Mesothelial cell of epicardium (in vitro differentiated cells): ENCODE results near the gene MALAT1. TPM values are rescaled to one million over a fixed set of nuclear protein-coding genes. Genes with fewer than 3 reads are reported as not detected.
A peak's percentile ranks its signal among the peaks of the same experiment; 100 is the strongest.
"Not testable (repeated sequence)": the region's sequence is repeated elsewhere in the genome, so short reads cannot be mapped to it uniquely, and the experiment has no call there.

Source experiments
- DNase-seq, 2 experiments: peaks; one replicate each; pipeline ENCODE4 v3.0.0; 2021; ENCODE audit warnings: low spot score in 2 of 2; ENCODE audit not compliant: unreplicated experiment in 2 of 2
- H3K27ac Mint-ChIP-seq: 2 replicates; pipeline ENCODE4 v1.8.0; 2021; ENCODE audit warnings: mixed read lengths
- H3K27me3 Mint-ChIP-seq: 2 replicates; pipeline ENCODE4 v1.8.0; 2021; ENCODE audit warnings: low read depth, mixed read lengths
- H3K36me3 Mint-ChIP-seq: 2 replicates; pipeline ENCODE4 v1.8.0; 2021; ENCODE audit warnings: mixed read lengths
- H3K4me1 Mint-ChIP-seq: 2 replicates; pipeline ENCODE4 v1.8.0; 2021; ENCODE audit warnings: mixed read lengths
- H3K4me3 Mint-ChIP-seq: 2 replicates; pipeline ENCODE4 v1.8.0; 2021; ENCODE audit warnings: mild to moderate bottlenecking, moderate library complexity, mixed read lengths
- H3K9me3 Mint-ChIP-seq: 2 replicates; pipeline ENCODE4 v1.8.0; 2021; ENCODE audit warnings: mixed read lengths
- total RNA-seq: library from RNA; stranded (reverse); gene quantifications from 3 replicates; pipeline ENCODE4 v1.2.1, GENCODE V29; 2021
- TF ChIP-seq, protein P1 (sequence below): fragments of 200-600 bp; sonication (generic); IDR thresholded peaks from one replicate; pipeline ENCODE4 v1.5.0; 2021; ENCODE audit warnings: antibody characterized with exemption; ENCODE audit not compliant: unreplicated experiment

MALAT1 gene
- total RNA-seq, 1 donor from 2014 or later: 16,172 TPM

DNA sequence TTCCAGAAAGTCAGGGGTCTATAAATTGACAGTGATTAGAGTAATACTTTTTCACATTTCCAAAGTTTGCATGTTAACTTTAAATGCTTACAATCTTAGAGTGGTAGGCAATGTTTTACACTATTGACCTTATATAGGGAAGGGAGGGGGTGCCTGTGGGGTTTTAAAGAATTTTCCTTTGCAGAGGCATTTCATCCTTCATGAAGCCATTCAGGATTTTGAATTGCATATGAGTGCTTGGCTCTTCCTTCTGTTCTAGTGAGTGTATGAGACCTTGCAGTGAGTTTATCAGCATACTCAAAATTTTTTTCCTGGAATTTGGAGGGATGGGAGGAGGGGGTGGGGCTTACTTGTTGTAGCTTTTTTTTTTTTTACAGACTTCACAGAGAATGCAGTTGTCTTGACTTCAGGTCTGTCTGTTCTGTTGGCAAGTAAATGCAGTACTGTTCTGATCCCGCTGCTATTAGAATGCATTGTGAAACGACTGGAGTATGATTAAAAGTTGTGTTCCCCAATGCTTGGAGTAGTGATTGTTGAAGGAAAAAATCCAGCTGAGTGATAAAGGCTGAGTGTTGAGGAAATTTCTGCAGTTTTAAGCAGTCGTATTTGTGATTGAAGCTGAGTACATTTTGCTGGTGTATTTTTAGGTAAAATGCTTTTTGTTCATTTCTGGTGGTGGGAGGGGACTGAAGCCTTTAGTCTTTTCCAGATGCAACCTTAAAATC is 5.3 kb downstream of the MALAT1 start:
- DNase-seq: no peak
- H3K27ac Mint-ChIP-seq: peak overlapping the region; percentile 92
- peaks cover 38% of the 10 kb centered on the region for H3K36me3 Mint-ChIP-seq
- H3K4me1 Mint-ChIP-seq: peaks cover 38% of the 10 kb centered on the region
- TF ChIP-seq, protein P1, sequence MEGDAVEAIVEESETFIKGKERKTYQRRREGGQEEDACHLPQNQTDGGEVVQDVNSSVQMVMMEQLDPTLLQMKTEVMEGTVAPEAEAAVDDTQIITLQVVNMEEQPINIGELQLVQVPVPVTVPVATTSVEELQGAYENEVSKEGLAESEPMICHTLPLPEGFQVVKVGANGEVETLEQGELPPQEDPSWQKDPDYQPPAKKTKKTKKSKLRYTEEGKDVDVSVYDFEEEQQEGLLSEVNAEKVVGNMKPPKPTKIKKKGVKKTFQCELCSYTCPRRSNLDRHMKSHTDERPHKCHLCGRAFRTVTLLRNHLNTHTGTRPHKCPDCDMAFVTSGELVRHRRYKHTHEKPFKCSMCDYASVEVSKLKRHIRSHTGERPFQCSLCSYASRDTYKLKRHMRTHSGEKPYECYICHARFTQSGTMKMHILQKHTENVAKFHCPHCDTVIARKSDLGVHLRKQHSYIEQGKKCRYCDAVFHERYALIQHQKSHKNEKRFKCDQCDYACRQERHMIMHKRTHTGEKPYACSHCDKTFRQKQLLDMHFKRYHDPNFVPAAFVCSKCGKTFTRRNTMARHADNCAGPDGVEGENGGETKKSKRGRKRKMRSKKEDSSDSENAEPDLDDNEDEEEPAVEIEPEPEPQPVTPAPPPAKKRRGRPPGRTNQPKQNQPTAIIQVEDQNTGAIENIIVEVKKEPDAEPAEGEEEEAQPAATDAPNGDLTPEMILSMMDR: no peak
- H3K4me3 Mint-ChIP-seq: no peak overlapping the region
- H3K9me3 Mint-ChIP-seq: no peaks in the 10 kb centered on the region
- H3K27me3 Mint-ChIP-seq: no peaks in the 10 kb centered on the region

DNA sequence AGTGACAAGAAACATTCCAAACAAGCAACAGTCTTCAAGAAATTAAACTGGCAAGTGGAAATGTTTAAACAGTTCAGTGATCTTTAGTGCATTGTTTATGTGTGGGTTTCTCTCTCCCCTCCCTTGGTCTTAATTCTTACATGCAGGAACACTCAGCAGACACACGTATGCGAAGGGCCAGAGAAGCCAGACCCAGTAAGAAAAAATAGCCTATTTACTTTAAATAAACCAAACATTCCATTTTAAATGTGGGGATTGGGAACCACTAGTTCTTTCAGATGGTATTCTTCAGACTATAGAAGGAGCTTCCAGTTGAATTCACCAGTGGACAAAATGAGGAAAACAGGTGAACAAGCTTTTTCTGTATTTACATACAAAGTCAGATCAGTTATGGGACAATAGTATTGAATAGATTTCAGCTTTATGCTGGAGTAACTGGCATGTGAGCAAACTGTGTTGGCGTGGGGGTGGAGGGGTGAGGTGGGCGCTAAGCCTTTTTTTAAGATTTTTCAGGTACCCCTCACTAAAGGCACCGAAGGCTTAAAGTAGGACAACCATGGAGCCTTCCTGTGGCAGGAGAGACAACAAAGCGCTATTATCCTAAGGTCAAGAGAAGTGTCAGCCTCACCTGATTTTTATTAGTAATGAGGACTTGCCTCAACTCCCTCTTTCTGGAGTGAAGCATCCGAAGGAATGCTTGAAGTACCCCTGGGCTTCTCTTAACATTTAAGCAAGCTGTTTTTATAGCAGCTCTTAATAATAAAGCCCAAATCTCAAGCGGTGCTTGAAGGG is 6.0 kb downstream of the MALAT1 start:
- H3K9me3 Mint-ChIP-seq: no peaks in the 10 kb centered on the region
- no peaks in the 10 kb centered on the region for H3K27me3 Mint-ChIP-seq
- H3K4me3 Mint-ChIP-seq: no peak overlapping the region
- H3K4me1 Mint-ChIP-seq: peaks cover 38% of the 10 kb centered on the region
- peaks cover 38% of the 10 kb centered on the region for H3K36me3 Mint-ChIP-seq
- H3K27ac Mint-ChIP-seq: peak overlapping the region; percentile 92
- TF ChIP-seq, protein P1: no peak
- DNase-seq: no peak

DNA sequence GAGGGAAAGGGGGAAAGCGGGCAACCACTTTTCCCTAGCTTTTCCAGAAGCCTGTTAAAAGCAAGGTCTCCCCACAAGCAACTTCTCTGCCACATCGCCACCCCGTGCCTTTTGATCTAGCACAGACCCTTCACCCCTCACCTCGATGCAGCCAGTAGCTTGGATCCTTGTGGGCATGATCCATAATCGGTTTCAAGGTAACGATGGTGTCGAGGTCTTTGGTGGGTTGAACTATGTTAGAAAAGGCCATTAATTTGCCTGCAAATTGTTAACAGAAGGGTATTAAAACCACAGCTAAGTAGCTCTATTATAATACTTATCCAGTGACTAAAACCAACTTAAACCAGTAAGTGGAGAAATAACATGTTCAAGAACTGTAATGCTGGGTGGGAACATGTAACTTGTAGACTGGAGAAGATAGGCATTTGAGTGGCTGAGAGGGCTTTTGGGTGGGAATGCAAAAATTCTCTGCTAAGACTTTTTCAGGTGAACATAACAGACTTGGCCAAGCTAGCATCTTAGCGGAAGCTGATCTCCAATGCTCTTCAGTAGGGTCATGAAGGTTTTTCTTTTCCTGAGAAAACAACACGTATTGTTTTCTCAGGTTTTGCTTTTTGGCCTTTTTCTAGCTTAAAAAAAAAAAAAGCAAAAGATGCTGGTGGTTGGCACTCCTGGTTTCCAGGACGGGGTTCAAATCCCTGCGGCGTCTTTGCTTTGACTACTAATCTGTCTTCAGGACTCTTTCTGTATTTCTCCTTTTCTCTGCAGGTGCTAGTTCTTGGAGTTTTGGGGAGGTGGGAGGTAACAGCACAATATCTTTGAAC is 6.8 kb downstream of the MALAT1 start:
- H3K4me1 Mint-ChIP-seq: peaks cover 41% of the 10 kb centered on the region
- TF ChIP-seq, protein P1: no peak
- no peaks in the 10 kb centered on the region for H3K9me3 Mint-ChIP-seq
- H3K4me3 Mint-ChIP-seq: no peak overlapping the region
- no peaks in the 10 kb centered on the region for H3K27me3 Mint-ChIP-seq
- no peak for DNase-seq
- H3K27ac Mint-ChIP-seq: peak overlapping the region; percentile 92
- peaks cover 38% of the 10 kb centered on the region for H3K36me3 Mint-ChIP-seq

DNA sequence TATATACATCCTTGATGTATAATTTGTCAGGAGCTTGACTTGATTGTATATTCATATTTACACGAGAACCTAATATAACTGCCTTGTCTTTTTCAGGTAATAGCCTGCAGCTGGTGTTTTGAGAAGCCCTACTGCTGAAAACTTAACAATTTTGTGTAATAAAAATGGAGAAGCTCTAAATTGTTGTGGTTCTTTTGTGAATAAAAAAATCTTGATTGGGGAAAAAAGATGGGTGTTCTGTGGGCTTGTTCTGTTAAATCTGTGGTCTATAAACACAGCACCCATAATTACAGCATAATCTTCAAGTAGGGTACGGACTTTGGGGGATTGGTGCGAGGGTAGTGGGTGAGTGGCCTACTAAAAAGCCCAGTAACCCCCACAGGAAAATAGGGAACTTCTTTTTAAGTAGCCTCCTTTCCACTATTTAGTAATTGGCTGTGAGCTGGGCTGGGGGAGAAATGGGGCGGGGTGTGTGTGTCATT is 7.5 kb downstream of the MALAT1 start:
- Mint-ChIP-seq H3K4me3 (no peak overlapping the region), H3K4me1 (peaks cover 41% of the 10 kb centered on the region), H3K9me3 (no peaks in the 10 kb centered on the region), H3K27me3 (no peaks in the 10 kb centered on the region), H3K27ac (peak overlapping the region; percentile 92), H3K36me3 (peaks cover 38% of the 10 kb centered on the region)
- no peak for DNase-seq
- TF ChIP-seq, protein P1: no peak

DNA sequence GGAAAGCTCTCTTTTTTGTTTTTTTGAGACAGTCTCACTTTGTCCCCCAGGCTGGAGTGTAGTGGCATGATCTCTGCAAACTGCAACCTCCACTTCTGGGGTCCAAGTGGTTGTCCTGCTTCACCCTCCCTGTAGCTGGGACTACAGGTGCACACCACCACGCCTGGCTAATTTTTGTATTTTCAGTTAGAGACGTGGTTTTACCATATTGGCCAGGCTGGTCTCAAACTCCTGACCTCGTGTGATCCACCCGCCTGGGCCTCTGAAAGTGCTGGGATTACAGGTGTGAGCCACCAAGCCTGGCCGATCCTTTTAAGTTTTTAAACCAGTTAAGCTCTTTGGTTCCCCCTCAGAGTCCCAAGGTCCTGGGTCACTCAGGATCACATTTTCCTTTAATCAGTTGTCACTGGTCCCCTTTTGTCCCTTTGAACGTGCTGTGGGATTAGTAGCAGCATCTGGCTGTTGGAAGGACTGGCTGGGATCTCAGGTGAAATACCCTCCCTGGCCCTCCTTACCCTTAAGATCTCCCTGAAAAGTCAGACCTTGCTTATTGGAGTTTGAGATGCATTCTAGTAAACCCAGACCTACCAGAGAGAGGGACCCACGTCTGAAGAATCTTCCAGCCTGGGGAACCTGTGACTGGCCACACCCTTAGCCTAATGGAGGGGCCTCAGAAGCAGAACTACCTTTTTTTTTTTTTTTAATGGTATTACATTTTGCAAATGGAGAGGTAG is 8.1 kb downstream of the MALAT1 start:
- Mint-ChIP-seq H3K4me1 (peaks cover 41% of the 10 kb centered on the region), H3K36me3 (peaks cover 38% of the 10 kb centered on the region), H3K27me3 (no peaks in the 10 kb centered on the region), H3K9me3 (no peaks in the 10 kb centered on the region), H3K4me3 (no peak overlapping the region), H3K27ac (peak overlapping the region; percentile 92)
- TF ChIP-seq, protein P1: no peak
- no peak for DNase-seq

DNA sequence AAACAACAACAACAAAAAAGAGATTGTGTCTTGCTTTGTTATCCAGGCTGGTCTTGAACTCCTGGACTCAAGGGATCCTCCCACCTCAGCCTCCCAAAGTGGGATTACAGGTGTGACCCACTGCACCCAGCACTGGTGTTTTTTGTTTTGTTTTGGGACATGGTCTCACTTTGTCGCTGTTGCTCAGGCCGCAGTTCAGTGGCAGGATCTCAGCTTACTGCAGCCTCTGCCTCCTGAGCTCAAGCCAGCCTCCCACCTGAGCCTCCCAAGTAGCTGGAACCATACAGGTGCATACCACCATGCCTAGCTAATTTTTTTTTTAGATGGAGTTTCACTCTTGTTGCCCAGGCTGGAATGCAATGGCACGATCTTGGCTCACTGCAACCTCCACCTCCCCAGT is 13.5 kb downstream of the MALAT1 start:
- H3K36me3 Mint-ChIP-seq, H3K27ac Mint-ChIP-seq, DNase-seq, H3K4me3 Mint-ChIP-seq, H3K9me3 Mint-ChIP-seq, H3K4me1 Mint-ChIP-seq, H3K27me3 Mint-ChIP-seq: not testable (repeated sequence)
